Thyroid gland (tissue), 4 donors: ENCODE data around the gene OR11H6.

Experiments
- POLR2A ChIP-seq, 2 donors: fragments of 450-650 bp; IDR thresholded peaks; one replicate each; pipeline ENCODE4 v1.6.1; 2017; ENCODE audit warnings: antibody characterized with exemption in 2 of 2, mild to moderate bottlenecking in 2 of 2, moderate library complexity in 1 of 2
- TF ChIP-seq, protein P1 (sequence below), 6 experiments: fragments of 200-600 bp in 3 of 6; fragments of 450-650 bp in 3 of 6; sonication (generic) in 3 of 6; IDR thresholded peaks; one replicate each; pipeline ENCODE4 v1.5.1; 2016 to 2019; ENCODE audit warnings: antibody characterized with exemption in 6 of 6, mild to moderate bottlenecking in 2 of 6, inconsistent platforms in 1 of 6, moderate library complexity in 1 of 6

GRCh38 chr14:20247646-20248246 is 24.2 kb downstream of the OR11H6 start:
- TF ChIP-seq, protein P1, sequence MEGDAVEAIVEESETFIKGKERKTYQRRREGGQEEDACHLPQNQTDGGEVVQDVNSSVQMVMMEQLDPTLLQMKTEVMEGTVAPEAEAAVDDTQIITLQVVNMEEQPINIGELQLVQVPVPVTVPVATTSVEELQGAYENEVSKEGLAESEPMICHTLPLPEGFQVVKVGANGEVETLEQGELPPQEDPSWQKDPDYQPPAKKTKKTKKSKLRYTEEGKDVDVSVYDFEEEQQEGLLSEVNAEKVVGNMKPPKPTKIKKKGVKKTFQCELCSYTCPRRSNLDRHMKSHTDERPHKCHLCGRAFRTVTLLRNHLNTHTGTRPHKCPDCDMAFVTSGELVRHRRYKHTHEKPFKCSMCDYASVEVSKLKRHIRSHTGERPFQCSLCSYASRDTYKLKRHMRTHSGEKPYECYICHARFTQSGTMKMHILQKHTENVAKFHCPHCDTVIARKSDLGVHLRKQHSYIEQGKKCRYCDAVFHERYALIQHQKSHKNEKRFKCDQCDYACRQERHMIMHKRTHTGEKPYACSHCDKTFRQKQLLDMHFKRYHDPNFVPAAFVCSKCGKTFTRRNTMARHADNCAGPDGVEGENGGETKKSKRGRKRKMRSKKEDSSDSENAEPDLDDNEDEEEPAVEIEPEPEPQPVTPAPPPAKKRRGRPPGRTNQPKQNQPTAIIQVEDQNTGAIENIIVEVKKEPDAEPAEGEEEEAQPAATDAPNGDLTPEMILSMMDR (IDR thresholded peaks at IDR 0.05): no peak
- no peak for TF ChIP-seq POLR2A (IDR thresholded peaks at IDR 0.05)
